Activated naive CD4-positive, alpha-beta T cell treated with anti-CD3 and anti-CD28 coated beads, Interleukin-2, amount 50 U/mL, for 24 hours (primary cell): ENCODE data around the gene PRKACB.
"Not testable (repeated sequence)": the region's sequence is repeated elsewhere in the genome, so short reads cannot be mapped to it uniquely, and the experiment has no call there.

Experiments
- H3K27ac Mint-ChIP-seq: one replicate; pipeline ENCODE4 v1.8.0; 2021; ENCODE audit warnings: mild to moderate bottlenecking, mixed read lengths
- H3K27me3 Mint-ChIP-seq: one replicate; pipeline ENCODE4 v1.8.0; 2021; ENCODE audit warnings: mixed read lengths
- H3K36me3 Mint-ChIP-seq: one replicate; pipeline ENCODE4 v1.8.0; 2021; ENCODE audit warnings: mixed read lengths
- H3K4me1 Mint-ChIP-seq: one replicate; pipeline ENCODE4 v1.8.0; 2021; ENCODE audit warnings: mixed read lengths
- H3K4me3 Mint-ChIP-seq: one replicate; pipeline ENCODE4 v1.8.0; 2021; ENCODE audit warnings: mild to moderate bottlenecking, mixed read lengths
- H3K9me3 Mint-ChIP-seq: one replicate; pipeline ENCODE4 v1.8.0; 2021; ENCODE audit warnings: mixed read lengths

The PRKACB gene

DNA sequence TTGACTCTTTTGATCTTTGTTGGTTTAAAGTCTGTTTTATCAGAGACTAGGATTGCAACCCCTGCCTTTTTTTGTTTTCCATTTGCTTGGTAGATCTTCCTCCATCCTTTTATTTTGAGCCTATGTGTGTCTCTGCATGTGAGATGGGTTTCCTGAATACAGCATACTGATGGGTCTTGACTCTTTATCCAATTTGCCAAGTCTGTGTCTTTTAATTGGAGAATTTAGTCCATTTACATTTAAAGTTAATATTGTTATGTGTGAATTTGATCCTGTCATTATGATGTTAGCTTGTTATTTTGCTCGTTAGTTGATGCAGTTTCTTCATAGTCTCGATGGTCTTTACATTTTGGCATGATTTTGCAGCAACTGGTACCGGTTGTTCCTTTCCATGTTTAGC is 88.6 kb downstream of the PRKACB start:
- not testable (repeated sequence) for H3K9me3 Mint-ChIP-seq, H3K4me1 Mint-ChIP-seq, H3K27ac Mint-ChIP-seq, H3K27me3 Mint-ChIP-seq, H3K4me3 Mint-ChIP-seq
- peaks cover 38% of the 10 kb centered on the region for H3K36me3 Mint-ChIP-seq

DNA sequence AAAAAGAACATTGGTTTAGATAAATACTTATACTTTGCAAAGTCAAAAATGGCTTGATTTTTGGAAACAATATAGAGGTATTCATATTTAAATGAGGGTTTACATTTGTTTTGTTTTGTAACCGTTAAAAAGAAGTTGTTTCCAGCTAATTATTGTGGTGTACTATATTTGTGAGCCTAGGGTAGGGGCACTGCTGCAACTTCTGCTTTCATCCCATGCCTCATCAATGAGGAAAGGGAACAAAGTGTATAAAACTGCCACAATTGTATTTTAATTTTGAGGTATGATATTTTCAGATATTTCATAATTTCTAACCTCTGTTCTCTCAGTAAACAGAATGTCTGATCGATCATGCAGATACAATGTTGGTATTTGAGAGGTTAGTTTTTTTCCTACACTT is 92.2 kb downstream of the PRKACB start:
- no peak overlapping the region for H3K27ac Mint-ChIP-seq
- peaks cover 5% of the 10 kb centered on the region for H3K4me1 Mint-ChIP-seq

GRCh38 chr1:84242641-84243040 is 98.6 kb downstream of the PRKACB start:
- Mint-ChIP-seq H3K27me3 (no peaks in the 10 kb centered on the region), H3K9me3 (peaks cover 22% of the 10 kb centered on the region), H3K27ac (no peak overlapping the region), H3K4me1 (no peaks in the 10 kb centered on the region), H3K36me3 (peaks cover 36% of the 10 kb centered on the region), H3K4me3 (no peak overlapping the region)

More for the DNA sequence above, 92.2 kb downstream of the PRKACB start:
- peaks cover 54% of the 10 kb centered on the region for H3K36me3 Mint-ChIP-seq
- H3K9me3 Mint-ChIP-seq, result peaks cover 22% of the 10 kb centered on the region
- no peaks in the 10 kb centered on the region for H3K27me3 Mint-ChIP-seq
- H3K4me3 Mint-ChIP-seq, result no peak overlapping the region

GRCh38 chr1:84245563-84245962 is 101.5 kb downstream of the PRKACB start:
- no peak overlapping the region for H3K27ac Mint-ChIP-seq
- H3K4me1 Mint-ChIP-seq, result no peaks in the 10 kb centered on the region
- H3K4me3 Mint-ChIP-seq, result no peak overlapping the region
- H3K36me3 Mint-ChIP-seq, result peaks cover 15% of the 10 kb centered on the region
- H3K9me3 Mint-ChIP-seq, result peaks cover 21% of the 10 kb centered on the region
- no peaks in the 10 kb centered on the region for H3K27me3 Mint-ChIP-seq

GRCh38 chr1:84246213-84246612 is 102.1 kb downstream of the PRKACB start:
- Mint-ChIP-seq H3K27me3 (no peaks in the 10 kb centered on the region), H3K36me3 (peaks cover 13% of the 10 kb centered on the region), H3K4me1 (no peaks in the 10 kb centered on the region), H3K9me3 (peaks cover 21% of the 10 kb centered on the region), H3K4me3 (no peak overlapping the region), H3K27ac (no peak overlapping the region)

DNA sequence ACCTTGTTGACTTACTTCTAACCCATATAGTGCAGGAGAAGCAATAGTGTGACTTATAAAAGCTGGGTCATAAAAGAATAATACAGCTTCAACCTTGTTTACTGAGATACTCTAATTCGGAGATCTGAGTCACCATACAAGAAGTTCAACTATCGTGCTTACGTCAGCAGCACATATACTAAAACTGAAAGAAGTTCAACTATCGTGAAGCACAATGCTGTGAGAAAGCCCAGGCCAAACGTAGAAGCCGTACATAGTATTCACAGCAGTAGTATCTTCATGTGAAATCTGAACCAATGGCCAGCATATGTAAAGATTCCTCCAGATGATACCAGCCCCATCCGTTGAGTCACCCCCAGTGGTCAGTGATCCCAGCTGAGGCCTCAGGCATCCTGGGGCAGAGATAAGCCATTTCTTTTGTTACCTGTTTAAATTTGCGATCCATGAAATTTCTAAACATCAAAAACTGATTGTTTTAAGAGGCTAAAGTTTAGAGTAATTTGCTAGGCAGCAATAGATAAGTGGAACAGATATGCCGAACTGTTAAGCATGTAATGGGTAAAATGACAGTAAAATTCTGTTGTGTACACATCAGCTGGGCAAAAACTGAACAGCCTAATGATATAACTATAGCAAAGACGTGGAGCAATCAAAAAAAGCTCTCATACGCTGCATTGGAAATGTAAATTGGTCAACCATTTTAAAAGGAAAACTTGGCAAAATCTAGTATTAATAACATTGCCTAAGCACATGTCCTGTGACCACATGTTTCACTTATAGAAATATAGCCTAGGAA is 103.6 kb downstream of the PRKACB start:
- Mint-ChIP-seq H3K27ac (no peak overlapping the region), H3K4me1 (no peaks in the 10 kb centered on the region), H3K9me3 (peaks cover 17% of the 10 kb centered on the region), H3K4me3 (no peak overlapping the region), H3K36me3 (peaks cover 6% of the 10 kb centered on the region), H3K27me3 (no peaks in the 10 kb centered on the region)

- peaks cover 17% of the 10 kb centered on the region for H3K9me3 Mint-ChIP-seq
- H3K27me3 Mint-ChIP-seq, result no peaks in the 10 kb centered on the region
- H3K4me1 Mint-ChIP-seq, result no peaks in the 10 kb centered on the region
- no peak overlapping the region for H3K4me3 Mint-ChIP-seq
- peaks cover 3% of the 10 kb centered on the region for H3K36me3 Mint-ChIP-seq
- H3K27ac Mint-ChIP-seq, result no peak overlapping the region
Measured at GRCh38 chr1:84250668-84251067, 106.6 kb downstream of the PRKACB start.

- peaks cover 17% of the 10 kb centered on the region for H3K9me3 Mint-ChIP-seq
- H3K4me1 Mint-ChIP-seq, result no peaks in the 10 kb centered on the region
- no peaks in the 10 kb centered on the region for H3K27me3 Mint-ChIP-seq
- H3K36me3 Mint-ChIP-seq, result peaks cover 3% of the 10 kb centered on the region
- H3K4me3 Mint-ChIP-seq, result no peak overlapping the region
- H3K27ac Mint-ChIP-seq, result no peak overlapping the region
Measured at GRCh38 chr1:84253036-84253435, 109.0 kb downstream of the PRKACB start.

GRCh38 chr1:84253891-84254290 is 109.8 kb downstream of the PRKACB start:
- H3K9me3 Mint-ChIP-seq, result peaks cover 17% of the 10 kb centered on the region
- H3K4me1 Mint-ChIP-seq, result no peaks in the 10 kb centered on the region
- no peaks in the 10 kb centered on the region for H3K27me3 Mint-ChIP-seq
- H3K4me3 Mint-ChIP-seq, result no peak overlapping the region
- no peak overlapping the region for H3K27ac Mint-ChIP-seq
- H3K36me3 Mint-ChIP-seq, result peaks cover 3% of the 10 kb centered on the region

DNA sequence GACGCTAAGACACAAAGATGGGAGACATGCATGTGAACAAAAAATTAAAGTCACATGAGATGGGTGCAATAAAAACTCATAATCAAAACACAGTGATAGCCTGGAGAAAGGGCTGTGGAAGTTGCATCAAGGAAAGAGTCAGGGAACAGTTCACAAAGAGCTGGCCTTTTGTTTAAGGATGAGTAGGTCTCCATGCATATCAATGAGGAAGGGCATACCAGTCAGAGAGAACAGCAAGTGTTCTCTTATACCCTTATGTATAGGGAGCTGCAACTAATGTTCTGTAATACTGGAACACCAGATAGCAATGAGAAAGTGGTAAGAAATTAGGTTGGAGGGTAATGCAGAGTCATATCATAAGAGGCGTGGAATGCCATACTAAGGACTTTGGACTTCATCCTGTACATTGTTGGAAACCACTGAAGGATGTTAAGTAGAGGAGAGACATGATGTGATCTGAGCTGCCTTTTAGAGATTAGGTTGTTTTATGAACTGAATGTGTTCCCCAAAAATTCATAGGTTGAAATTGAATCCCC is 110.7 kb downstream of the PRKACB start:
- no peak overlapping the region for H3K4me3 Mint-ChIP-seq
- no peaks in the 10 kb centered on the region for H3K27me3 Mint-ChIP-seq
- H3K27ac Mint-ChIP-seq, result no peak overlapping the region
- peaks cover 3% of the 10 kb centered on the region for H3K36me3 Mint-ChIP-seq
- H3K9me3 Mint-ChIP-seq, result peaks cover 12% of the 10 kb centered on the region
- no peaks in the 10 kb centered on the region for H3K4me1 Mint-ChIP-seq

DNA sequence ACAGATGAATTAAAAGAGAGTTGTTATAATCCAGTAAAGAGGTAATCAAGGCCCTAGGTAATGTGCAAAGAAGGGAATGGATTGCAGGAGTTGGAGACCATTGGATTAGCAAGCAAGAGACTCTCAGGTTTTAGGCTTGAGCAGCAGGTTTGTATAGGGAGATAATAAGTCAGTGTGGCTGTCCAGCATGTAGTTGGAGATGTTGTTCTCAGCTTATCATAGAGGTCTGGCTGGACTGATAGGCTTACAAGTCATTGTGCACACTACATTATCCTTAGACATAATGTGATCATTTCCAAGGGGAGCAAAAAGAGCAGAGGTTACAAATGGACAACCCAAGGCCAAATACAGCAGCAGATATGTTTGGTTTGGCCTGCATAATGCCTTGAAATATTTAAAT is 111.5 kb downstream of the PRKACB start:
- Mint-ChIP-seq H3K27me3 (no peaks in the 10 kb centered on the region), H3K27ac (no peak overlapping the region), H3K36me3 (peaks cover 1% of the 10 kb centered on the region), H3K9me3 (peaks cover 10% of the 10 kb centered on the region), H3K4me3 (no peak overlapping the region), H3K4me1 (no peaks in the 10 kb centered on the region)

DNA sequence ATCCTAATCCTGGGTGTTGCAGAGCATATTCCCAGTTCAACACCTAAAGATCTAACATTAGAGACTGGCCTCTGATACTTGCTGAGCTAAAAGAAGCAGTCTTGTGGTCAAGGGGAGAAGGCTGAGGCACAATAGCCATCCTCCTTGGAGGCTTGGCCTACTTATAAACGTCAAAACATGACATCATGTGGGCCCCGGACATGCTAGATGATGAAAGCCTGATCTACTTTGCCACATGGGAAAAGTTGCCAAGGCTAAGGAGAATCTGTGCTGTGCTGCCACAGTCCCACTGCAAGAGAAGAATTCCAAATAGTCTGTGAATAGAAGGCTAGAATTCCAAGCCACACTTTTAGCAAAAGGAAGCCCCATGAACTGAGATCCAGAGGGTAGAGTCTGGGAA is 113.5 kb downstream of the PRKACB start:
- H3K27me3 Mint-ChIP-seq, result no peaks in the 10 kb centered on the region
- H3K27ac Mint-ChIP-seq, result no peak overlapping the region
- no peaks in the 10 kb centered on the region for H3K4me1 Mint-ChIP-seq
- H3K9me3 Mint-ChIP-seq, result no peaks in the 10 kb centered on the region
- no peaks in the 10 kb centered on the region for H3K36me3 Mint-ChIP-seq
- no peak overlapping the region for H3K4me3 Mint-ChIP-seq

DNA sequence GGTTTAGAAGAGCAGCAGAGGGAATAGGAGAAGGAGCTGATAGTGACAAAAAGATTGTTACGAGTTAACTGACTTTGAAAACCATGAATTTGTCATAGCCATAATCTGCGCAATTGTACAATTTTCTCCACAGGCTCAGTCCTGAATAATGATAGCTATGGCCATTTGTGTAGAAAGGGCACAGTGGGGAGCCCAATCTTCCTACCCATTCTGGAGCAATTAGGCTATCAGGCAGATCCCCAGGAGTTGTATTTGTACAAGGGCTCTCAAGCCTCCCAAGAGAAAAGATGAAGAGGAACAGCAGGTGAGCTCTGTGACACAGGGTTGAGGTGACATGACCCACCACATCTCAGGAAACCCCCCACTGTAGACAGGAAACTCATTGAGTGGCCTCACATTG is 115.3 kb downstream of the PRKACB start:
- H3K27ac Mint-ChIP-seq, result no peak overlapping the region
- H3K4me1 Mint-ChIP-seq, result no peaks in the 10 kb centered on the region
- no peaks in the 10 kb centered on the region for H3K27me3 Mint-ChIP-seq
- H3K9me3 Mint-ChIP-seq, result no peaks in the 10 kb centered on the region
- H3K4me3 Mint-ChIP-seq, result no peak overlapping the region
- no peaks in the 10 kb centered on the region for H3K36me3 Mint-ChIP-seq

- Mint-ChIP-seq H3K27ac (no peak overlapping the region), H3K9me3 (no peaks in the 10 kb centered on the region), H3K4me1 (no peaks in the 10 kb centered on the region), H3K36me3 (no peaks in the 10 kb centered on the region), H3K4me3 (no peak overlapping the region), H3K27me3 (no peaks in the 10 kb centered on the region)
Measured at GRCh38 chr1:84259989-84260388, 115.9 kb downstream of the PRKACB start.

DNA sequence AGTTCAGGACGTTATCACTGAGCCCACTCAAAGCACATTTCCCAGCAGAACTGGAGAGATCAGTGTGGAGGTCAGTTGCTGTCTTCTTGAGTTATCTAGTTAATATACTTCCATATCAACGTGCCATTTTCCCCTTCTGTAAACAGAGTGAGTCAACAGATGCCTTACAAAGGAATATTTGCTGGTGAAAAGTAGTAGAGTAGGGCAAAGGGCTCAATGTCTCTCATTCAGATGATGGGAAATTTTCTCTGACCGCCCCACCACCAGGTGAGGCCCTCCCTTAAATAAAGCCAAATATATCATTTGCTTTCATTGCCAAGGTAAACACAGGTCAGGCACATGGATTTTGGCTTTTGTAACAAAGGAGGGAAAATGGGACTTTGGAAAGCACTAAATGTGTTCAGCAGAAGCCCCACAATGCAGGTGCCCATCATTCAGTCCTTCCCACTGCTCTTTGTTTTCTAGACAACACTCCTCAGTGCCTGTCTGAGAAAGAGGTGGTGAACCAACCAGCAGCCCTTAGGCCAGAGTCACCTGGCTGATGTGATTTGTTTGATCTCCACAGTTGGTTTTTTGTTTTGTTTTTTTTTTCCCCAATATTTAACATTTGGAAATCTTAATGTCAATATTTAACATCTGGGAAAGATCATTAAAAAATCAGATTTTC is 116.9 kb downstream of the PRKACB start:
- Mint-ChIP-seq H3K27me3 (no peaks in the 10 kb centered on the region), H3K27ac (no peak overlapping the region), H3K4me3 (no peak overlapping the region), H3K4me1 (no peaks in the 10 kb centered on the region), H3K36me3 (no peaks in the 10 kb centered on the region), H3K9me3 (no peaks in the 10 kb centered on the region)

- no peak overlapping the region for H3K4me3 Mint-ChIP-seq
Measured at GRCh38 chr1:84264961-84265360, 120.9 kb downstream of the PRKACB start.

More at GRCh38 chr1:84264961-84265360, 120.9 kb downstream of the PRKACB start:
- Mint-ChIP-seq H3K9me3 (no peaks in the 10 kb centered on the region), H3K27ac (no peak overlapping the region), H3K27me3 (no peaks in the 10 kb centered on the region), H3K4me1 (no peaks in the 10 kb centered on the region), H3K36me3 (no peaks in the 10 kb centered on the region)
